KG1 (cell line): ENCODE results near the gene COL27A1.

ENCODE experiments used
- DNase-seq: peaks from one replicate; lab custom pipeline; 2025; lab: John Stamatoyannopoulos, UW

COL27A1 gene

DNA sequence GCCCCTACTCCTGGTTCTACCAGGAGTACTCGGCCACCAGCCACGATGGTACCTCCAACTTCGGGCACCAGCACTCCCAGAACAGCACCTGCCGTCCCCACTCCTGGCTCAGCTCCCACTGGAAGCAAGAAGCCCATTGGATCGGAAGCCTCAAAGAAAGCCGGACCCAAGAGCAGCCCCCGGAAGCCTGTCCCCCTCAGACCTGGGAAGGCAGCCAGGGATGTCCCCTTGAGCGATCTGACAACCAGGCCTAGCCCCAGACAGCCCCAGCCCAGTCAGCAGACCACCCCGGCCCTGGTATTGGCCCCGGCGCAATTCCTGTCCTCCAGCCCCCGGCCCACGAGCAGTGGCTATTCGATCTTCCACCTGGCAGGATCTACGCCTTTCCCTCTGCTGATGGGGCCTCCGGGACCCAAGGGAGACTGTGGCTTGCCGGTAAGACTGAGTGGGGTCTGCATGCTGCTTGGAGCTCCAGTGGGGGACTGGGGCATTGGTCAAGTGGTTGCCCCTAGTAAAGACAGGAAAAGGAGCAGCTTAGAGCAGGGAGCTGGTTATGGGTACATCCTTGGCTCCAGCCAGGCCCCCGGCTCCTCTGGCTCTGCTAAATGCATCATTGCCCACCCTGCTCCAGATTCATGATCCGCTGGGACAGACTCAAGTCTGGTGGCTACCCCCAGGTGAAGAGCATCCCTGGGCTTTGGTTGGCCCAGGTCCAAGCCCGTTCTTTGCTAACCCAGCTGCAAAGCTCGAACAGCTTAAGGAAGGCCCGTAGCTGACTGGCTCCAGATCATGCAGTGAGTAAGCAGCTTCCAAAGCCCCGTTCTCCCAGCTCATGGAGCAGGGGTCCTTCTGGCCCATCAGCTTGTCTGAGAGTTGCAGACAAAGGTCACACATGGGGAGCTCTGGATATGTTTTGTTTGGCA lies 14.0 kb downstream of the COL27A1 start:
- no peak for DNase-seq

DNA sequence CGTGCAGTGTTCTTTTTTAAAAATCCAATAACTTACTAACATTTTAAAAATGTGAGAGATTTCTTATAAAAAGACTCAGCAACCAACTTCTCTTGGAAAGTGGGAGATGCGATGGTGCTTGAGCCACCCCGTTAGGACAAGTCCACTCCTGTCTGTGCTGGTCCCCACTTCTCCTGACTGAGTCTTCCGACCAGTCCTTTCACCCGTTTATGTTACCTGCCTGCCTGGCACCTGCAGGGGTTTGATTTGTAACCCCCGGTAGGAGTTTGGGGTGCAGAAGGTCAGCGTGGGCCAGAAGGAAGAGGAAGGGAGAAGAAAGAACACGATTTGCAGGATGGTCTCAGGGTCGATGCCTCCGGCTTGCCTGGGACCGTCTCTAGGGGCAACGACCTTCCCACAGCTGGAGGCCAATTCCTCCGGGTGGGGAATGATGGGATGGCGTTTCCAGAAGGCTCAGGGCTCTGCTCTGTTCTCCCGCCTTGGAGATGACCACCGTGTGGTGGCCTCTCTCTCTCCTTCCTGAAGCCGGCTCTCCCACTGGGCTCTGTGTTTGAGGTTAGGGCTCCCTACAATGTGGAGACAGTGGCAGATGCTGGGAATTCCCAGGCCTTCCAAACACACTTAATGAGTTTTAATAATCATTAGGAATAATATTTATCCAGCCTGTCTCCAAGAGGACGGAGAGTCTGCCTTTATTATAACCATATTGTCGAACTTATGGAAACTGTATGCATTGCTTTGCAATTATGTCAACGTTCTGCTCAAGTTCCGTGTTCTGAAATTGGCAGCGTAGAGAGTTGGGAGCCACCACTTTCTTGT lies 14.8 kb downstream of the COL27A1 start:
- DNase-seq = no peak

DNA sequence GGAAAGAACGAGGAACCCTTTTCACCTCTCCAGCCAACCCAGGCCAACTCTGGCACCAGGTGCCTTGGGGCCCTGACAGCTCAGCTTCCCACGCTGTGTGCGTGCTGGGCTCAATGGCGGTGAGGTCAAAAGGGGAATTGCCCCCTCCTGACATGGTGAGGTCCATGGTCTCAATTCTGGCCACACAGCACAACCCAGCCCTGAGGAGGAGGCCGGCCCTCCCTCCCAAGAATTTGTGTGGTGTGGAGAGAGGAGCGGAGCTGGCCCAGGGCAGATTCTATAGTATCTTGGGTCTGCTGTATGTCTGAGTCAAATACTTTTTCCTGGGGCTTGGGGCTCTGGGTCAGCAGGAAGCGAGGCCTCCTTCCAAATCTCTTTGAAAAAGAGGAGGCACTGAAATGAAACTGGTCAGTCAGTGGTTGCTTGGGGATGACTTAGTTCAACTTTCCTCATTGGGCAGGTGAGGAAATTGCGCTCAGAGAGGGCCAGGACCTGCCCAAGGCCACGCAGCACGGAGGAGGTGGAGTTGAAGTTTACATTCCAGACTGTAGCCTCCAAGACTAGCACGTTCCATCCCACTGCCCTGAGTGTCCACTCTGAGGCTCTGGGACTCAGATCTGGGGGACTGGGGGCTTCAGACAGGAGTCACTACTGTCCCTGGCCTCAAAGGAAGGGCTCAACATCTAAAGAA lies 15.6 kb downstream of the COL27A1 start:
- no peak for DNase-seq

GRCh38 chr9:114171500-114171899 lies 16.2 kb downstream of the COL27A1 start:
- no peak for DNase-seq

GRCh38 chr9:114172981-114173833 lies 17.9 kb downstream of the COL27A1 start:
- DNase-seq = no peak

- DNase-seq = no peak
Observed at GRCh38 chr9:114174557-114174875, 19.2 kb downstream of the COL27A1 start.

DNA sequence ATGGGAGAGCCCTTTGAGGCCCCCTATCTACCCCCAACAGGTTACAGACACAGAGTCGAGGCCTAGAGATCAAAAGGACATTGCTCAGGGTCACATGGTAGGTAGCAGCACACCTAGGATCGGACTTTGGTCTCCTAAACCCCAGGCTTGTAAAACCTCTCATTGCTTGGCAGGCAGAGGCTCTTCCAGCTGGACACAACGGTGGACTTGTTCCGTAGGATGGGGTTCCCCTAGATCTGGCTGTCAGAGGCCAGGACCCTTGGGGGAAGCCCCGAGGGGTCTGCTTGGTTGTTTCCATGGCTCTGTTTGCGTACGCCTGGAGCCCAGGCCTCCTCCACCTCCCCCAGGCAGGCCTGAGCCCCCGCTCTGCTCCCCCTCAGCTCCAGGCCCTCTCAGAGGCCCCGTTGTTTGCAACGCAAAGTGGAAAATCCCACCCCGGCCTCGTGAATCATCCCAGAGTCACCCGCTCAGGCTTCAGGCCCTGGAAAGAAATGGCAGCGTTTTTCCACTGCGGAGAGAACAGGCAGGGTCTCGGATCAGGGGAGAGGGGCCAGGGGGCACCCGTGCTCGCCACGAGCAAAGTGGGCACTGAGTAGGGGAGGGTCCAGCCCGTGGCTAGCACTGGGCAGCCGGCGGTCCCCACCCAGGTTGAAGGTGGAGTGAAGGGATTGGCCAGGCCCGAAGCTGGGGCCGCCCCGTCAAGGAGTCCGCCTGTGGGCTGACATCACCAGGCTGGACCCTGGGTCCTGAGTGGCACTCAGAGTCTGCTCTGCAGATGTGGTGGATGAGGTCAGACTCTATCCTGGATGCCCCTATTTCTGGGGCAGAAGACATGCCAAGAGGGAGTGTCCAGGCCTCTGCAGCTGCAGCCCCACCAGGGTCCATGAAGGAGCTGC lies 19.8 kb downstream of the COL27A1 start:
- DNase-seq = no peak

- no peak for DNase-seq
Observed at GRCh38 chr9:114176624-114177291, 21.4 kb downstream of the COL27A1 start.

- DNase-seq = no peak
Observed at GRCh38 chr9:114177423-114178064, 22.2 kb downstream of the COL27A1 start.

DNA sequence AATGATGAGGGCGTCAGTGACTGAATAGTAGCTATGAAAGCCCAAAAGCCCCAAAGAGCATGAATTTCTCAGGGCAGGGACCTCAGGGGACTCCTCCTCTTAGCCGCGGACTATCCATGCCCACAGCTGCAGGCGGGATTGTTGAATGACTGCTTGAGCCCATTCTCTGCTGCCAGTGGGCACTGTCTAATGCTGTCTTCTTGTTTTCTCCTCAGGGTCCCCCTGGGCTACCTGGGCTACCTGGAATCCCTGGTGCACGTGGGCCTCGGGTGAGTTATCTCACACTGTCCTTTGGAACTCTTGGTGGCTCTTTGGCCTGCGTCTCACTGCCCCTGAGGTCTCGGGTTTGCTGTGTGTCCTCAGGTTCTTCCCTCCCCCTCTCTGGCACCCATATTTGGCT lies 22.7 kb downstream of the COL27A1 start:
- no peak for DNase-seq

DNA sequence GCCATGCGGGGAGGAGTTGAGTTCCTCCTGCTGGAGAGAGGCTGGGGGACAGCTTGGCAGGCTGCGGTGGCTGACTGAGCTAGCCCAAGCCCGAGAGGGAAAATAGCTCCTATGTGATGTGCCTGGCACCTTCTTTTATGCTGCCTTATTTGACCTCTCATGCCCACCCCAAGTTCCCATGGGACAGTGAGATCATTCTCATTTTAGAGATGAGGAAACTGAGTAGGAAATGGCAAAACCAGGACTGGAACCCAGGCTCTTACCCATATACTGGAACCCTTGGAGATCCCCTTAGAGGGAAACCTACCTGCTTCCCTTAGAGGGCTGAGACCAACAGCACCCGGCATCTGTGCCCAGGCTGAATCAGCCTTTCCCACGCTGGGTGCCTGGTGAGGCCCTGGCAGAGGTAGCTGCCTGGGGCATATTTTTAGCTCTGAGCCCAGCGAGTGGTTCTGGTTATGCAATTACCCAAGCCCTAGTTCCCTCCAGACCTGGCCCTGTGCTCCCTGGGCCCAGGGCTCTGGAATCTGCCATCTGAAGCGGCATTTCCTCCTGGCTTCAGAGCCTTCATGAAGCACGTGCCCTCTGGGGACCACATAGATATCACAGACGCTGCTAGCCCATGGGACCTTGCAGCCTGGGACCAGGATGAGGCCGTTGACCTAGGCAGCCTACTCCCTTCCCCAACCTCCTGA lies 23.6 kb downstream of the COL27A1 start:
- no peak for DNase-seq

DNA sequence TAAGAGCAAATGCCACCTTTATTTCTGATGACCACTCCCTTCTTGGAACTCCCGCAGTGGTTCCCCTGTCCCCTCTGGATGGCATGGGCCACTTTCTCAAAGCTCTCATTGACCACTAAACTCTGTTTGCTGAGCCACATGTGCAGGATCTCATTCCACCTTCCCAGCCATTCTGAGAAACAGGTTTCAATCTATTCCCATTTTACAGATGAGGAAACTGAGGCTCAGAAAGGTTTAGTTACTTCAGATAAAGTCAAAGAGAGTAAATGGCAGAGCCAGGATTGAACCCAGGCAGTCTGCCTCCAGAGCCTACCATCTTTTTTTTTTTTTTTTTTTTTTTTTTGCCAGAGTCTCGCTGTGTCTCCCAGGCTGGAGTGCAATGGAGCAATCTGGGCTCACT lies 24.2 kb downstream of the COL27A1 start:
- DNase-seq = no peak

DNA sequence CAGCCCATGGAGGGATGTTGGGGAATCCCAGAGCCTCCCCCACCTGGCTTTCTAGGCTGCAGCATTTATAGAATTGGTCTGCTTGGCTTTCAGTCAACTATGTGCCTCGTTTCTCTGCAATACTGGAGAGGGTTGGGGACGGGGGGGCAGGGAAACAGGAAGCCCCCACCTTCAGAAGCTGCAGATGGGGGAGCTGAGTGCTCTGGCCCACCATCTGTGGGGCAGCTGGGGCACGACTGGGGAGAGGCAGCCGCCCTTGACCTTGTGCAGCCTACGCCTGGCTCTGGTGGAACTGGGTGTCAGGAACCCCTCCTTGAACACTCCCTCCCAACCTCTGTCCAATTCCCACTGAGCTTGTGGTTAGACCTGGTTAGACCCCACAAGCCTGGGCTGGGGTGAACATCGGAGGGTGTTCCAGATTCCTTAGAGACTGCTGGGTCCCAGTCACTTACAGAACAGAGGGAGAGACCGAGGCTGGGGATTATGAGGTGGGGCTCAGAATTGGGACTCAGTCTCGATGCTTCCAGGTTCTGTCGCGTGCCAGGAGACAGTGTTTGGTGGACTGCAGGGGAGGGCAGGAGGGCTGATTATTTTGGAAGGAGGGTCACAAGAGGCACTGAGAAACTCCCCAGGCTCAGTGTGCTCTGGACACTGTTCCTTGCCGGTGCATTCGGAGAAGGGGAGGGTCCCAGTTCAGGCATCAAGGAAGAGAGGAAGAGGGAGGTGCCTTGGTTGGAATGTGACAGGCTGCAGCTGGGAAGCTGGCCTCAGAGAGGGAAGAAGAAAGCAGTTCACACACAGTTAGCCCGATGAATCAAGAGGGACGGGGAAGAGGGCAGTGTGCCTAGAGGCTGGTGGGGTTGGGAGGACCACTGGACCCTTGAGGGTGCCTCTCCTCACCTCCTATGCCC lies 25.6 kb downstream of the COL27A1 start:
- no peak for DNase-seq

GRCh38 chr9:114181607-114182409 lies 26.5 kb downstream of the COL27A1 start:
- no peak for DNase-seq

DNA sequence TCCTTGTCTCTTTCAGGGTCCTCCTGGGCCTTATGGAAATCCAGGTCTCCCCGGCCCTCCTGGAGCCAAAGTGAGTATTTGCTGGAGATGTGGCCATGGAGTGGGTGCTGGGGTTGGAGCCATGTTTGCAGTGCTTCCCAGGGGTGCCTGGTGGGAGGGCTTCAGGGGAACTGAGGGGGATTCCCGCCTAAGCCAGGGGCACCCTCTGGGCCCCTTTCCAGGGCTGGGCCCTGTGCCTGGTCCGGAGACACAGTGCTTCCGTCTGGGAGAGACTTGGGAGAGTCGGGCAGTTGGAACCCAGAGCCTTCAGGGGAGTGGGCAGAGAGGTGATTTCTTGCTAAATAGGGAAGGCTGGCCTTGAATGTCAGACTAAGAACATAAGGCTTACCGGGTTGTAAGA lies 27.7 kb downstream of the COL27A1 start:
- no peak for DNase-seq

DNA sequence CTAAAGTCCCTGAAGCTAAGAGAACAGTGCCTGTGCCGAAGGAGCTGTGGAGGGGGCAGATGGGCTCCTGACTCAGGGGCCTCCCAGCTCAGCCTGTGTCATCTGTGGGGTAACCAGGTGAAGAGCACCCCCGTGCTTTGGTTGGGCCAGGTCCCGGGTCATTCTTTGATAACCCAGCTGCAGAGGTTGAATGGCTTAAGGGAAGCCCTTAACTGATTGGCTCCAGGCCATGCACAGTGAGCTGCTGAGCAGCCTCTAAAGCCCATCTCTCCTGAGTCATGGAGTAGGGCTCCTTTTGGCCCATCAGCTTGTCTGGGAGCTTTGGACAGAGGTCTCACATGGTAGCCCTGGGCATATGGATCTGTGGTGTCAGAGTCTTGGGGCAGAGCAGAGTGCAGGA lies 28.7 kb downstream of the COL27A1 start:
- no peak for DNase-seq

- DNase-seq = no peak
Observed at GRCh38 chr9:114184866-114185265, 29.5 kb downstream of the COL27A1 start.
